Neutrophil (primary cell): ENCODE data around the gene USP5.
"Not testable (repeated sequence)": the region's sequence is repeated elsewhere in the genome, so short reads cannot be mapped to it uniquely, and the experiment has no call there.

Experiments
- H3K27ac ChIP-seq: fragments of 200-600 bp; sonication (generic); 2 replicates; pipeline ENCODE4 v1.5.1; 2016; ENCODE audit warnings: mild to moderate bottlenecking, moderate library complexity
- H3K27me3 ChIP-seq: fragments of 200-600 bp; sonication (generic); 2 replicates; pipeline ENCODE4 v1.6.0; 2016; ENCODE audit warnings: mild to moderate bottlenecking
- H3K36me3 ChIP-seq: fragments of 200-600 bp; sonication (generic); 2 replicates; pipeline ENCODE4 v1.5.1; 2017
- H3K4me1 ChIP-seq, 2 experiments: fragments of 200-600 bp in 1 of 2; sonication (generic) in 1 of 2; 1 replicate in 1 of 2; 2 replicates in 1 of 2; pipeline versions ENCODE4 v1.5.1 to v1.6.1; 2013 to 2016; ENCODE audit warnings: low read depth in 1 of 2, low read length in 1 of 2, mild to moderate bottlenecking in 1 of 2, moderate library complexity in 1 of 2; ENCODE audit not compliant: control insufficient read depth in 1 of 2, insufficient read depth in 1 of 2
- H3K4me3 ChIP-seq, 2 experiments: fragments of 200-600 bp in 1 of 2; sonication (generic) in 1 of 2; 1 replicate in 1 of 2; 2 replicates in 1 of 2; pipeline ENCODE4 v1.5.1; 2013 to 2016; ENCODE audit warnings: low read depth in 1 of 2, low read length in 1 of 2, mild to moderate bottlenecking in 1 of 2, moderate library complexity in 1 of 2
- H3K9me3 ChIP-seq: fragments of 200-600 bp; sonication (generic); 2 replicates; pipeline ENCODE4 v1.5.1; 2016
- TF ChIP-seq, protein P1 (sequence below): fragments of 200-600 bp; sonication (generic); IDR thresholded peaks from 2 replicates; pipeline ENCODE4 v1.5.1; 2016; ENCODE audit warnings: antibody characterized with exemption

The USP5 gene

DNA sequence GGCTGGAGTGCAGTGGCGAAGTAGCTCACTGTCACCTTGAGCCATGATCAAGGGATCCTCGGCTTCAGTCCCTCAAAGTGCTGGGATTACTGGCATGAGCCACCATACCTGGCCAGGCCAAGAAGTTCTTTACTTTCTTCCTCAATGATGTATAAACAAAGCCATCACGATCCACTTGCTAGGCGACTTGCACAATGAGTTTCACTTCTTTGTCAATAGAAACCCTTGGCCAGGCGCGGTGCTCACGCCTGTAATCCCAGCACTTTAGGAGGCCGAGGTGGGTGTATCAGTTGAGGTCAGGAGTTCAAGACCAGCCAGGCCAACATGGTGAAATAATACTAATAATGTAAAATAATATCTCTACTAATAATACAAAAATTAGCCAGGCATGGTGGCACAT is 35.5 kb downstream of the USP5 start:
- Histone ChIP-seq H3K4me1 (peaks cover 36 to 44% of the 10 kb centered on the region in 2 experiments), H3K36me3 (peaks cover 21% of the 10 kb centered on the region), H3K9me3 (no peaks in the 10 kb centered on the region), H3K27ac (peak overlapping the region; percentile 50), H3K4me3 (no peak overlapping the region), H3K27me3 (no peaks in the 10 kb centered on the region)
- TF ChIP-seq, protein P1, sequence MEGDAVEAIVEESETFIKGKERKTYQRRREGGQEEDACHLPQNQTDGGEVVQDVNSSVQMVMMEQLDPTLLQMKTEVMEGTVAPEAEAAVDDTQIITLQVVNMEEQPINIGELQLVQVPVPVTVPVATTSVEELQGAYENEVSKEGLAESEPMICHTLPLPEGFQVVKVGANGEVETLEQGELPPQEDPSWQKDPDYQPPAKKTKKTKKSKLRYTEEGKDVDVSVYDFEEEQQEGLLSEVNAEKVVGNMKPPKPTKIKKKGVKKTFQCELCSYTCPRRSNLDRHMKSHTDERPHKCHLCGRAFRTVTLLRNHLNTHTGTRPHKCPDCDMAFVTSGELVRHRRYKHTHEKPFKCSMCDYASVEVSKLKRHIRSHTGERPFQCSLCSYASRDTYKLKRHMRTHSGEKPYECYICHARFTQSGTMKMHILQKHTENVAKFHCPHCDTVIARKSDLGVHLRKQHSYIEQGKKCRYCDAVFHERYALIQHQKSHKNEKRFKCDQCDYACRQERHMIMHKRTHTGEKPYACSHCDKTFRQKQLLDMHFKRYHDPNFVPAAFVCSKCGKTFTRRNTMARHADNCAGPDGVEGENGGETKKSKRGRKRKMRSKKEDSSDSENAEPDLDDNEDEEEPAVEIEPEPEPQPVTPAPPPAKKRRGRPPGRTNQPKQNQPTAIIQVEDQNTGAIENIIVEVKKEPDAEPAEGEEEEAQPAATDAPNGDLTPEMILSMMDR, result no peak

DNA sequence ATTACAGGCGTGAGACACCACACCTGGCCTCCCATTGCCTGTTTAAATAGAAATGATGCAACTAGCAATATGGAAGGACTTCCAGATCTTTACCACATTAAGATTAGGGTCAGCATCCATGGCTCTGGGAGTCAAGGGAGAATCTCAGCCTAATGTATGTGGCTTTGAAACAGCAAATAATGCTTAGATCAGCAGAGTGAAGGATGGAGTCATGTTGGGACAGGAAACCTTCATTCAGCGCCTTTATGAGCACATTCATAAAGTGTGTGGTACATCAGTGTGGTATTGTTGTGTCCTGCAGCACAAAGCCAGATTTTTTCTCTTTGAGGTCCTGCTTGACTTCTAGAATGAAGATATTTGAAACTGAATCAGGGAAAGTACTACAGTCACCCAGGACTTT is 36.4 kb downstream of the USP5 start:
- Histone ChIP-seq H3K36me3 (peaks cover 15% of the 10 kb centered on the region), H3K9me3 (no peaks in the 10 kb centered on the region), H3K27me3 (no peaks in the 10 kb centered on the region)

DNA sequence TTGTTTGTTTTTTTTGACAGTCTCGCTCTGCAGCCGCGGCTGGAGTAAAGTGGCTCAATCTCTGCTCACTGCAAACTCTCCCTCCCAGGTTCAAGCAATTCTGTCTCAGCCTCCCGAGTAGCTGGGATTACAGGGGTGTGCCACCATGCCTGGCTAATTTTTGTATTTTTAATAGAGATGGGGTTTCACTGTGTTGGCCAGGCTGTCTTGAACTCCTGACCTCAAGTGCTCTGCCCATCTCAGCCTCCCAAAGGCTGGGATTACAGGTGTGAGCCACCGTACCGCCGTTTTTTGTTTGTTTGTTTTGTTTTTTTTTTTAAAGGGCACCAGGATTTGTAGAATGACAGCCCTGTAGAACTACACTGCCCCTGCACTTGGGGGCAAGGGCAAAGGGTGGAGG is 36.8 kb downstream of the USP5 start:
- not testable (repeated sequence) for H3K27me3 ChIP-seq, H3K27ac ChIP-seq, H3K9me3 ChIP-seq, H3K4me3 ChIP-seq
- peaks cover 11% of the 10 kb centered on the region for H3K36me3 ChIP-seq
- H3K4me1 ChIP-seq, result peaks cover 42 to 48% of the 10 kb centered on the region in 2 experiments

More for the DNA sequence above, 36.4 kb downstream of the USP5 start:
- H3K4me3 ChIP-seq, result no peak overlapping the region
- H3K27ac ChIP-seq, result no peak overlapping the region
- peaks cover 38 to 44% of the 10 kb centered on the region in 2 experiments for H3K4me1 ChIP-seq
- TF ChIP-seq, protein P1, result no peak

DNA sequence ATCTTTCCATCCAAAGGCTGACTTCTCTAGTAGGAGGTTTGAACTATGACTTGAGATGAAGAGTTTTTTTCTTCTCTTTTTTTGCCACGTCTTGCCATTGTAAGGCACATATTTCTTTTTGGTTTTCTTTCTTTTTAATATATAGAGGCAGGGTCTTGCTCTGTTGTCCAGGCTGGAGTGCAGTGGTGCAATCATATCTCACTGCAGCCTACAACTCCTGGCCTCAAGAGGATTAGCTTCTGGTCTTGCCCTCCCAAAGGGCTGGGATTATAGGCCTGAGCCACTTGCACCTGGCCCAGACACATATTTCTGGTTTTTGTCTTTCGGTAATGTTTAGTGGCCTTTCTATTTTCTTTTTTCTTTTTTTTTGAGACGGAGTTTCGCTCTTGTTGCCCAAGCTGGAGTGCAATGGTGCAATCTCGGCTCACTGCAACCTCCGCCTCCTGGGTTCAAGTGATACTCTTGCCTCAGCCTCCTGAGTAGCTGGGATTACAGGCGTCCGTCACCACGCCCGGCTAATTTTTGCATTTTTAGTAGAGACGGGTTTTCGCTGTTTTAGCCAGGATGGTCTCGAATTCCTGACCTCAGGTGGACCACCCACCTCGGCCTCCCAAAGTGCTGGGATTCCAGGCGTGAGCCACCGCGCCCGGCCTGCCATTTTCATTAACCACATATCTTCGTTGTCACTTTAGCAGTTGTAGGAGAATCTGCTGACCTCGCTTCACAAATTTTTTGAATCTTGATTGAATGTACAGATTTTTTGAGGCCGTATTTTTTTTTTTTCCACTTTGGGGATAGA is 38.0 kb downstream of the USP5 start:
- H3K36me3 ChIP-seq, H3K9me3 ChIP-seq, H3K27me3 ChIP-seq: not testable (repeated sequence)
- Histone ChIP-seq H3K4me3 (peak overlapping the region; percentile 59 to 71), H3K4me1 (peaks cover 54 to 59% of the 10 kb centered on the region in 2 experiments), H3K27ac (peak overlapping the region; percentile 85)

DNA sequence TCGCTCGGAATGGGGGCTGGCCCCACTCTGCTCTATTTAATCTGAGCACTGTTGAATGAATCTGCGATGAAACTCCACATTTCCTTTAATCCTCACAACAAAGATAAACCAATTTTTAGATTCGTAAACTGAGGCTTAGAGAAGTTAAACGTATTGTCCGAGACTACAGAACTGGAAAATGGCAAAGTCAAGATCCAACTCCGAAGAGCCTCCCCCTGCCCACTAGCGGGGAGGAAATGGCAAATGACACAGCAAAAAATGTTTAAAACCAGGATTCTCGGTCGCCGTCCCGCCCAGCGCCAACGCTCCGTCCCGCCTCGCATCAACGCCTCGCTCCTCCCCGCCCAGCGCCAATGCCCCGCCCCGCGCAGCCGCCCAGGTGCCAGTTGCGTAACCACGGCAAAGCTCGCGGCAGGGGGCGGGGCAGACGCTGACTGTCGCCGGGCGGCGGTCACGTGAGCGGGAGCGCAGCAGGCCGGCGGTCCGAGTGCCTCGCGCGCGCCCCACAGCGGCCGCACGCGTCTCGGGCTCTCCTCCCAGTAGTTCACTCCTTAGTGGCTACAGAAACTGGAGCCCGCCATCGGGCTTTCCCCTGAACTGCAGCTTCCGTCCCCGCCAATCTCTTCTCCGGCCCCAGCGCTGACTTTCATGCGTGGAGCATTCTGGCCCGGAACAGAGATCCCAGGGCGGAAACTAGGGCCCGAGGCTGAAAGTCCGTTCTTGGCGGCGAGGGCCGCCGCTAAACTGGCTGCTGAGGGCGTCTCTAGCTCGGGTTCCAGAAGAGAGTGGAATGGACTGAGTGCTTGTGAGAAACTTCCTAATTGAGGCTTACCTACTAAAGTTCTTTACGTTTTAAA is 39.1 kb downstream of the USP5 start:
- Histone ChIP-seq H3K27me3 (no peaks in the 10 kb centered on the region), H3K36me3 (no peaks in the 10 kb centered on the region), H3K27ac (peak overlapping the region; percentile 85), H3K4me1 (peaks cover 52 to 55% of the 10 kb centered on the region in 2 experiments), H3K9me3 (no peaks in the 10 kb centered on the region), H3K4me3 (peak overlapping the region; percentile 59 to 71)
- TF ChIP-seq, protein P1, result peak; percentile 97

DNA sequence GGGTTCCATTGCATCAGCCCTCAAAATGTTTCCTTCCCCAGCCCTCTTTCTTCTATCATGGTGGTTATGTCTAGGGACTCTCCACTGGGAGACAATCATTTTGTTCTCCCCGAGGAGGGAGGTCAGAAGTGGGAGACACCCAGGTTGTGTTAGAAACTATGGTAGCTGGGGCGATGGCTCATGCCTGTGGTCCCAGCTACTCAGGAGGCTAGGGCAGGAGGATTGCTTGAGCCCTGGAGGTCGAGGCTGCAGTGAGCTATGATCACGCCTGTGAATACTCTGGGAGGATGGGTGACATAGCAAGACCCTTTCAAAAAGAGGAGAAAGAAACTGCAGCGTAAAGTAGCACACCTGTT is 39.7 kb downstream of the USP5 start:
- Histone ChIP-seq H3K4me1 (peaks cover 48 to 53% of the 10 kb centered on the region in 2 experiments), H3K36me3 (no peaks in the 10 kb centered on the region), H3K4me3 (peak overlapping the region; percentile 59 to 71), H3K27me3 (no peaks in the 10 kb centered on the region), H3K9me3 (no peaks in the 10 kb centered on the region), H3K27ac (peak overlapping the region; percentile 85)
- TF ChIP-seq, protein P1, result no peak

DNA sequence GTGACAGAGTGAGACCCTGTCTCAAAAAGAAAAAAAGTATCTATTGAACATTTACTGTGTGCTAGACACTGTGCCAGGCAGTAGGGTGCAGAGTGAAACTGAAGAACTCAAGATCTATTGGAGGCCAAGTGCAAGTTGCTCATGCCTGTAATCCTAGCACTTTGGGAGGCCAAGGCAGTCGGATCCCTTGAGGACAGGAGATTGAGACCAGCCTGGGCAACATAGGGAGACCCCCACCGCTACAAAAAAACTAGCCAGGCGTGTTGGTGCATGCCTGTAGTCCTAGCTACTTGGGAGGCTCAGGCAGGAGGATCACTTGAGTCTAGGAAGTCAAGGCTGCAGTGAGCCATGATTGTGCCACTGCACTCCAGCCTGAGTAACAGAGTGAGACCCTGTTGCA is 40.7 kb downstream of the USP5 start:
- not testable (repeated sequence) for H3K9me3 ChIP-seq, H3K36me3 ChIP-seq, H3K27ac ChIP-seq, H3K27me3 ChIP-seq, H3K4me3 ChIP-seq
- H3K4me1 ChIP-seq, result peaks cover 42 to 43% of the 10 kb centered on the region in 2 experiments
